PC-9 (cell line): ENCODE data around the gene MBD3. TPM values are rescaled to one million over a fixed set of nuclear protein-coding genes. Genes with fewer than 3 reads are reported as not detected.

ENCODE experiments used
- BruUV-seq: library from RNA; stranded (reverse); fragments of 400-500 nt; replicated peaks from 2 replicates; lab custom pipeline; 2021; lab: Mats Ljungman, UMichigan
- CTCF ChIA-PET: fragments of 300-600 bp; sonication (Branson Sonifier 250); formaldehyde crosslinking; loops from one replicate; lab custom pipeline; 2022; ENCODE audit warnings: antibody characterized with exemption; lab: Charles Lee
- POLR2A ChIA-PET: fragments of 300-600 bp; sonication (Branson Sonifier 250); formaldehyde crosslinking; loops from one replicate; lab custom pipeline; 2022; ENCODE audit warnings: antibody characterized with exemption; ENCODE audit not compliant: unreplicated experiment; lab: Charles Lee
- DNase-seq, 2 experiments: peaks; one replicate each; pipeline versions ENCODE4 v3.0.0 to v3.0.0-alpha.2; 2015 to 2022; ENCODE audit warnings: mixed read lengths in 1 of 2
- H2AFZ ChIP-seq: fragments of 200-600 bp; sonication (generic); 2 replicates; pipeline ENCODE4 v1.8.1; 2017; ENCODE audit warnings: antibody characterized with exemption
- H3F3A ChIP-seq: fragments of 200-600 bp; sonication (generic); 2 replicates; pipeline ENCODE4 v1.8.1; 2017; ENCODE audit warnings: antibody characterized with exemption, mild to moderate bottlenecking, low read depth; ENCODE audit not compliant: insufficient read depth
- H3K27ac ChIP-seq: fragments of 200-600 bp; sonication (generic); 2 replicates; pipeline ENCODE4 v1.6.1; 2016; ENCODE audit warnings: mixed run types
- H3K27me3 ChIP-seq: fragments of 200-600 bp; sonication (generic); 2 replicates; pipeline ENCODE4 v1.6.1; 2016; ENCODE audit warnings: low read depth, mixed run types; ENCODE audit not compliant: insufficient read depth
- H3K36me3 ChIP-seq: fragments of 200-600 bp; sonication (generic); 2 replicates; pipeline ENCODE4 v1.6.1; 2016; ENCODE audit warnings: low read depth, mixed run types
- H3K4me1 ChIP-seq: fragments of 200-600 bp; sonication (generic); replicated peaks from 2 replicates; pipeline ENCODE4 v1.6.1; 2016; ENCODE audit warnings: mixed run types; ENCODE audit not compliant: insufficient read depth
- H3K4me2 ChIP-seq: fragments of 200-600 bp; sonication (generic); 2 replicates; pipeline ENCODE4 v1.6.1; 2017; ENCODE audit warnings: mixed run types
- H3K4me3 ChIP-seq: fragments of 200-600 bp; sonication (generic); 2 replicates; pipeline ENCODE4 v1.6.1; 2016; ENCODE audit warnings: mixed run types
- H3K79me2 ChIP-seq: fragments of 200-600 bp; sonication (generic); 2 replicates; pipeline ENCODE4 v1.6.1; 2017; ENCODE audit warnings: low read depth, mixed run types
- H3K9me2 ChIP-seq: fragments of 200-600 bp; sonication (generic); 2 replicates; pipeline ENCODE4 v1.8.1; 2017; ENCODE audit warnings: mild to moderate bottlenecking; ENCODE audit not compliant: insufficient read depth
- H3K9me3 ChIP-seq: fragments of 200-600 bp; sonication (generic); 2 replicates; pipeline ENCODE4 v1.8.1; 2016; ENCODE audit warnings: low read depth; ENCODE audit not compliant: insufficient read depth
- H4K20me1 ChIP-seq: fragments of 200-600 bp; sonication (generic); 2 replicates; pipeline ENCODE4 v1.8.1; 2017; ENCODE audit not compliant: insufficient read depth
- EZH2 ChIP-seq: fragments of 200-600 bp; sonication (generic); IDR thresholded peaks from 2 replicates; pipeline ENCODE4 v1.8.0; 2017; ENCODE audit warnings: antibody characterized with exemption, low read depth
- intact Hi-C: fragments of 100-400 bp; cut with micrococcal nuclease; formaldehyde crosslinking; loops from one replicate; pipeline ENCODE4 v1.10.0; 2022; ENCODE audit not compliant: unreplicated experiment
- total RNA-seq: library from RNA; stranded (reverse); gene quantifications from 2 replicates; pipeline ENCODE4 v1.2.3, GENCODE V29; 2021
- TF ChIP-seq, protein P1 (sequence below): fragments of 200-600 bp; sonication (generic); conservative IDR thresholded peaks from 2 replicates; pipeline ENCODE4 v1.6.1; 2017; ENCODE audit warnings: mixed run types, antibody characterized with exemption, mild to moderate bottlenecking, moderate library complexity

MBD3 gene
- total RNA-seq, 1 experiment from 2014 or later, result 129 TPM

DNA sequence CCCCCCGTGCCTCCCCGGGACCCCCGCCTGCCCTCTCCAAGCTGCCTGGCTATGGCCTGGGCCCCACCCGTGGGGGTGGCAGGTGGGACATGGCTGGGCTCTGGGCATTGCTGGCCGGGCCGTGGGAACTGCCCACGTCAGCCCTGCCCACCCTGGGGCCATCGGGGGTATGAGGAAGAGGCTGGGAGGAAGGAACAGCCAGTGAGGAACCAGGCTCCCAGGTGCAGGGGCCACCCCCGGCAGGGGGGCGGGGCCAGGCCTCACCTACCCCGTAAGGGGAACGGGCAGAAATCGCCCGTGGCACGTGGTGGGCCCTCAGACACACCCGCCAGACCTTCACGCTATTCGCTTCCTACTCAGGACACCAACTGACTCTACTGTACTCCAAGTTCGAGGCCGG, 37.3 kb upstream of the MBD3 start:
- no peaks in the 10 kb centered on the region for H3K9me3 ChIP-seq
- no peak overlapping the region for H3K27ac ChIP-seq
- intact Hi-C loops, result no loop called here
- H3K36me3 ChIP-seq, result no peaks in the 10 kb centered on the region
- no peak overlapping the region for H2AFZ ChIP-seq
- no peak for DNase-seq
- BruUV-seq, result no TSS peak
- H3K4me2 ChIP-seq, result no peak overlapping the region
- H3K4me3 ChIP-seq, result no peak overlapping the region
- H3F3A ChIP-seq, result no peaks in the 10 kb centered on the region
- H3K9me2 ChIP-seq, result no peaks in the 10 kb centered on the region
- H3K27me3 ChIP-seq, result no peaks in the 10 kb centered on the region
- ChIA-PET POLR2A (no interaction called here), CTCF (no interaction called here)
- no peaks in the 10 kb centered on the region for H4K20me1 ChIP-seq
- no peaks in the 10 kb centered on the region for H3K79me2 ChIP-seq
- no peaks in the 10 kb centered on the region for H3K4me1 ChIP-seq
- TF ChIP-seq EZH2, result no peak
- TF ChIP-seq, protein P1, sequence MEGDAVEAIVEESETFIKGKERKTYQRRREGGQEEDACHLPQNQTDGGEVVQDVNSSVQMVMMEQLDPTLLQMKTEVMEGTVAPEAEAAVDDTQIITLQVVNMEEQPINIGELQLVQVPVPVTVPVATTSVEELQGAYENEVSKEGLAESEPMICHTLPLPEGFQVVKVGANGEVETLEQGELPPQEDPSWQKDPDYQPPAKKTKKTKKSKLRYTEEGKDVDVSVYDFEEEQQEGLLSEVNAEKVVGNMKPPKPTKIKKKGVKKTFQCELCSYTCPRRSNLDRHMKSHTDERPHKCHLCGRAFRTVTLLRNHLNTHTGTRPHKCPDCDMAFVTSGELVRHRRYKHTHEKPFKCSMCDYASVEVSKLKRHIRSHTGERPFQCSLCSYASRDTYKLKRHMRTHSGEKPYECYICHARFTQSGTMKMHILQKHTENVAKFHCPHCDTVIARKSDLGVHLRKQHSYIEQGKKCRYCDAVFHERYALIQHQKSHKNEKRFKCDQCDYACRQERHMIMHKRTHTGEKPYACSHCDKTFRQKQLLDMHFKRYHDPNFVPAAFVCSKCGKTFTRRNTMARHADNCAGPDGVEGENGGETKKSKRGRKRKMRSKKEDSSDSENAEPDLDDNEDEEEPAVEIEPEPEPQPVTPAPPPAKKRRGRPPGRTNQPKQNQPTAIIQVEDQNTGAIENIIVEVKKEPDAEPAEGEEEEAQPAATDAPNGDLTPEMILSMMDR, result no peak

DNA sequence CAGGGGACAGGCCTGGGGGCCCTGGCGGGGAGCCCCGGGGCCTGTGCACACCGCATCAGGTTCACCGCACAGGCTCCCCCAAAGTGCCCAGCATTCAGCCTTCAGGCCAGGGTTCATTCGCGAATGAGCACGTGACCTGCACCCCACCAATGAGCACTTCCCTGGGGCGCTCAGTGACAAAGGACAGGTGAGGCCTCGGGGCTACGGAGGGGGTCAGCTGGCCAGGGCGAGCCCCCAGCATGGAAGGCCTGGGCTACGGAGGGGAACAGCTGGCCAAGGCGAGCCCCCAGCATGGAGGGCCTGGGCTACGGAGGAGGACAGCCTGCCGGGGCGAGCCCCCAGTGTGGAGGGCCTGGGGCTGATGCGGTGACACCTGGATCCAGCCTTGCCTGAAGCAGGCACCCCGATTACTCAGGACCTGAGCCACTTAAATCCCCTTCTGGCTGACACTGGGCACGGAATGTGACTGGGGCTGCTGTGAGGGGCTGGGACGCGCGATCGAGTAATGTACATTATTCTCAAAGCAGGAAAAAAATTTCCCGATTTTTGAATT, 36.7 kb upstream of the MBD3 start:
- POLR2A ChIA-PET, result no interaction called here

DNA sequence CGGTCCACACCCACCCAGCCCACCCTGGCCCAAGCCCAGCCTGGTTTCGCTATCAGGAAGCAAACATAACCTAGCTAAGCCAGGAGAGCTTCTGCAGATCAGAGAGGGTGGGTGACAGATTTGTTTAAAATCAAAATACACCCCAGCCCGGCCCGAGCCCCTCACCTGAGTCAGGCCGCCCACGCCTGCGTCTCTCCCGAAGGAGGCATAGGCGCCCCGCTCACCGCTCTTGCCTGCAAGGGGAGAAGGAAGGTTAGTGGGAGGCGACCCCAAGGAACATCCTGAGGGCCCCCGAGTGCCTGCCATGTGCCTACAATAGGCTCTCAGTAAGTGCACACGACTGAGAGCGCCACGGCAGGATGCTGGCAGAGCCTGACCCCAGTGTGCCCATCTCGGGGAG, 34.5 kb upstream of the MBD3 start:
- no peaks in the 10 kb centered on the region for H3K36me3 ChIP-seq
- no peak for DNase-seq
- intact Hi-C loops, result no loop called here
- H3K4me2 ChIP-seq, result no peak overlapping the region
- TF ChIP-seq, protein P1, result no peak
- no peak for TF ChIP-seq EZH2
- no peak overlapping the region for H3K4me3 ChIP-seq
- no peak overlapping the region for H2AFZ ChIP-seq
- H4K20me1 ChIP-seq, result no peaks in the 10 kb centered on the region
- ChIA-PET POLR2A (no interaction called here), CTCF (no interaction called here)
- no peaks in the 10 kb centered on the region for H3K4me1 ChIP-seq
- no peak overlapping the region for H3K27ac ChIP-seq
- no TSS peak for BruUV-seq
- no peaks in the 10 kb centered on the region for H3F3A ChIP-seq
- H3K9me2 ChIP-seq, result no peaks in the 10 kb centered on the region
- no peaks in the 10 kb centered on the region for H3K9me3 ChIP-seq
- H3K27me3 ChIP-seq, result no peaks in the 10 kb centered on the region
- no peaks in the 10 kb centered on the region for H3K79me2 ChIP-seq

More for the DNA sequence above, 36.7 kb upstream of the MBD3 start:
- no peak for DNase-seq
- Histone ChIP-seq H3K27ac (no peak overlapping the region), H3K4me2 (no peak overlapping the region), H3K79me2 (no peaks in the 10 kb centered on the region), H3K36me3 (no peaks in the 10 kb centered on the region), H3K27me3 (no peaks in the 10 kb centered on the region), H4K20me1 (no peaks in the 10 kb centered on the region), H2AFZ (no peak overlapping the region), H3F3A (no peaks in the 10 kb centered on the region), H3K9me3 (no peaks in the 10 kb centered on the region), H3K4me3 (no peak overlapping the region), H3K9me2 (no peaks in the 10 kb centered on the region), H3K4me1 (no peaks in the 10 kb centered on the region)
- intact Hi-C loops, result no loop called here
- BruUV-seq, result no TSS peak
- CTCF ChIA-PET, result interaction anchor here (0.7 kb wide), 1 partner anchor 205 kb away, joined by 3 read pairs; no protein-coding TSS in a partner anchor
- TF ChIP-seq, protein P1, result no peak
- no peak for TF ChIP-seq EZH2
